Esophagus muscularis mucosa (tissue), 4 donors: ENCODE data around the gene CMTR1. TPM values are rescaled to one million over a fixed set of nuclear protein-coding genes. Genes with fewer than 3 reads are reported as not detected.

Experiments used
- DNase-seq: peaks from one replicate; pipeline ENCODE4 v3.0.0-alpha.2; 2017; ENCODE audit errors: extremely low spot score
- H3K27ac ChIP-seq, 4 donors: fragments of 200-600 bp; sonication (generic); replicated peaks in 1 of 4; 1 replicate in 3 of 4; 2 replicates in 1 of 4; pipeline ENCODE4 v1.5.1; 2016 to 2019; ENCODE audit warnings: mild to moderate bottlenecking in 1 of 4
- H3K27me3 ChIP-seq, 4 donors: fragments of 200-600 bp; sonication (generic); one replicate each; pipeline versions ENCODE4 v1.5.1 to v1.6.0; 2016 to 2019
- H3K36me3 ChIP-seq, 4 donors: fragments of 200-600 bp; sonication (generic); one replicate each; pipeline ENCODE4 v1.5.1; 2016 to 2019
- H3K4me1 ChIP-seq, 4 donors: fragments of 200-600 bp; sonication (generic); one replicate each; pipeline ENCODE4 v1.5.1; 2016 to 2019
- H3K4me3 ChIP-seq, 4 donors: fragments of 200-600 bp; sonication (generic); 1 replicate in 2 of 4; 2 replicates in 2 of 4; pipeline ENCODE4 v1.5.1; 2016 to 2019; ENCODE audit warnings: mild to moderate bottlenecking in 4 of 4, moderate library complexity in 1 of 4
- H3K9me3 ChIP-seq, 4 donors: fragments of 200-600 bp; sonication (generic); 1 replicate in 3 of 4; 2 replicates in 1 of 4; pipeline ENCODE4 v1.5.1; 2016 to 2019
- EP300 ChIP-seq: sonication (generic); formaldehyde crosslinking; IDR thresholded peaks from one replicate; pipeline ENCODE4 v1.6.1; 2017; ENCODE audit warnings: antibody characterized with exemption
- POLR2A ChIP-seq: fragments of 450-650 bp; IDR thresholded peaks from one replicate; pipeline ENCODE4 v1.6.1; 2017; ENCODE audit warnings: antibody characterized with exemption, moderate library complexity, mild to moderate bottlenecking, low read depth
- POLR2AphosphoS5 ChIP-seq, 2 donors: sonication (generic); formaldehyde crosslinking; IDR thresholded peaks; one replicate each; pipeline ENCODE4 v1.6.1; 2017; ENCODE audit warnings: antibody characterized with exemption in 2 of 2
- WGBS: methylation state at CpG from one replicate; pipeline ENCODE4 v1.1.5; 2018; 5-methylcytosine and 5-hydroxymethylcytosine counted together
- intact Hi-C: fragments of 100-400 bp; cut with DNase I; formaldehyde crosslinking; loops from one replicate; pipeline ENCODE4 v1.15.1; 2023
- total RNA-seq, 4 donors: library from RNA; depleted of rRNA; stranded (reverse); fragments of >200 nt; gene quantifications; one replicate each; pipeline versions ENCODE4 v1.1.0 to v1.2.1, GENCODE V29; 2016
- TF ChIP-seq, protein P1 (sequence below), 3 experiments: fragments of 200-600 bp in 2 of 3; fragments of 450-650 bp in 1 of 3; sonication (generic) in 2 of 3; IDR thresholded peaks; one replicate each; pipeline ENCODE4 v1.5.1; 2017 to 2019; ENCODE audit warnings: antibody characterized with exemption in 3 of 3, mild to moderate bottlenecking in 2 of 3, moderate library complexity in 1 of 3

CMTR1 gene
- total RNA-seq, 4 donors from 2014 or later: 32.3 to 44.5 (median 35.9) TPM

DNA sequence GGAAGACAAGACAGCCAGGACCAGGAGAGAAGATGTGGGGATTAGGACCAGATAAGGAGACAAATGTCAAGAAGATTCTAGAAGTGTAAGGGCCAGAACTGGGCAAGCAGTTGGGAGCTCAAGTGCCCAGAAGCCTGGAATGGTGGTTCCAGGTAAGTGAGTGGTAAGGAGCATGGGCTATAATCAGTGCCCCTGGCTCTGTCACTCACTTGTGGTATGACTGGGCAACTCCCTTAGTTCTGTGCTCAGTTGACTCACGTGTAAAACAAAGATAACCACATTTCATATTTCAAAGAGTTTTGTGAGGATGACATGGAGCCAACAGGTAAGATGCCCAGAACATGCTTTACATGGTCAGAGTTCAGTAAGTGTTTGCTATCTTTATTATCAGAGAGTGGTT, 55.5 kb downstream of the CMTR1 start:
- no peak for TF ChIP-seq POLR2A
- no peak for TF ChIP-seq EP300
- TF ChIP-seq, protein P1, sequence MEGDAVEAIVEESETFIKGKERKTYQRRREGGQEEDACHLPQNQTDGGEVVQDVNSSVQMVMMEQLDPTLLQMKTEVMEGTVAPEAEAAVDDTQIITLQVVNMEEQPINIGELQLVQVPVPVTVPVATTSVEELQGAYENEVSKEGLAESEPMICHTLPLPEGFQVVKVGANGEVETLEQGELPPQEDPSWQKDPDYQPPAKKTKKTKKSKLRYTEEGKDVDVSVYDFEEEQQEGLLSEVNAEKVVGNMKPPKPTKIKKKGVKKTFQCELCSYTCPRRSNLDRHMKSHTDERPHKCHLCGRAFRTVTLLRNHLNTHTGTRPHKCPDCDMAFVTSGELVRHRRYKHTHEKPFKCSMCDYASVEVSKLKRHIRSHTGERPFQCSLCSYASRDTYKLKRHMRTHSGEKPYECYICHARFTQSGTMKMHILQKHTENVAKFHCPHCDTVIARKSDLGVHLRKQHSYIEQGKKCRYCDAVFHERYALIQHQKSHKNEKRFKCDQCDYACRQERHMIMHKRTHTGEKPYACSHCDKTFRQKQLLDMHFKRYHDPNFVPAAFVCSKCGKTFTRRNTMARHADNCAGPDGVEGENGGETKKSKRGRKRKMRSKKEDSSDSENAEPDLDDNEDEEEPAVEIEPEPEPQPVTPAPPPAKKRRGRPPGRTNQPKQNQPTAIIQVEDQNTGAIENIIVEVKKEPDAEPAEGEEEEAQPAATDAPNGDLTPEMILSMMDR (IDR thresholded peaks at IDR 0.05): no peak
- TF ChIP-seq POLR2AphosphoS5 (IDR thresholded peaks at IDR 0.05): no peak
- 56% methylated on average over 1 of the region's 1 CpG for WGBS
- Histone ChIP-seq H3K9me3 (no peaks in the 10 kb centered on the region), H3K27me3 (no peaks in the 10 kb centered on the region), H3K27ac (no peak overlapping the region), H3K4me1 (peaks cover 17 to 44% (median 30%) of the 10 kb centered on the region in 4 donors), H3K4me3 (no peak overlapping the region), H3K36me3 (peaks cover 0 to 35% (median 7%) of the 10 kb centered on the region in 4 donors)
- DNase-seq: no peak
- intact Hi-C loops: no loop called here

DNA sequence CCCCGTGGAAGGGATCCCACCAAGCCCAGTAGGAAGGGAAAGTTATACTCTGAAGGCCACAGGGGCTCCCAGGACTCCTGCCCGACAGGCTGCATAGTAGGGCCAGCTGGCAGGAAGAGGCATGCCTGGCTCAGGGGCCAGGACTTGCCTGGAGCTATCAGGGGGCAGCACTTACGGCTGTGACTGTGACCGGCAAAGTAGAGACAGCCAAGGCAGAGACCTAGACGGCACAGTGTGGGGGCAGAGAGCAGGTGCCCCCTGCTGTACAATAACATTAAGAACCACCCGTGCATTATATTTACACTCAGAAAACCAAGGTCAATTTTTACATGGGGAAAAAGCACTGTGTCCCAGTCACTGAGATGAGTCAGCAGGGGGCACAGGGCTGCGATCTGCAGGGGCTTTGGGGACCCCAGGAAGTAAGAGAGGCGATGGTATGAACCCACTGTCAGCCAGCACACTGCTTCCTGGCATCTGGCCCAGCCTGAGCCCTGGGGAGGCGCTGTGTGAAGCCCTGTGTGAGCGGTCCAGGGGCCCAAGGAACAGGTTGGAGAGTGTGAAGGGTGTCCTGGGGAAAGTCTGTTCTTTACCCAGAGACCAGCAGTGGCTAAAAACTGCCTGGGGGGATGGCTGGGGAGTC, 56.8 kb downstream of the CMTR1 start:
- TF ChIP-seq EP300 (no peak), POLR2A (no peak), POLR2AphosphoS5 (IDR thresholded peaks at IDR 0.05) (no peak)
- TF ChIP-seq, protein P1 (IDR thresholded peaks at IDR 0.05): no peak
- intact Hi-C loops: loop anchor here (5.0 kb wide), 1 partner anchor 77 kb away; no protein-coding TSS in a partner anchor
- Histone ChIP-seq H3K27ac (no peak overlapping the region), H3K9me3 (no peaks in the 10 kb centered on the region), H3K27me3 (no peaks in the 10 kb centered on the region), H3K4me3 (no peak overlapping the region), H3K36me3 (peaks cover 0 to 24% (median under 1%) of the 10 kb centered on the region in 4 donors), H3K4me1 (peaks cover 18 to 35% (median 28%) of the 10 kb centered on the region in 4 donors)
- WGBS: 54% methylated on average over 10 of the region's 10 CpGs
- DNase-seq: no peak

DNA sequence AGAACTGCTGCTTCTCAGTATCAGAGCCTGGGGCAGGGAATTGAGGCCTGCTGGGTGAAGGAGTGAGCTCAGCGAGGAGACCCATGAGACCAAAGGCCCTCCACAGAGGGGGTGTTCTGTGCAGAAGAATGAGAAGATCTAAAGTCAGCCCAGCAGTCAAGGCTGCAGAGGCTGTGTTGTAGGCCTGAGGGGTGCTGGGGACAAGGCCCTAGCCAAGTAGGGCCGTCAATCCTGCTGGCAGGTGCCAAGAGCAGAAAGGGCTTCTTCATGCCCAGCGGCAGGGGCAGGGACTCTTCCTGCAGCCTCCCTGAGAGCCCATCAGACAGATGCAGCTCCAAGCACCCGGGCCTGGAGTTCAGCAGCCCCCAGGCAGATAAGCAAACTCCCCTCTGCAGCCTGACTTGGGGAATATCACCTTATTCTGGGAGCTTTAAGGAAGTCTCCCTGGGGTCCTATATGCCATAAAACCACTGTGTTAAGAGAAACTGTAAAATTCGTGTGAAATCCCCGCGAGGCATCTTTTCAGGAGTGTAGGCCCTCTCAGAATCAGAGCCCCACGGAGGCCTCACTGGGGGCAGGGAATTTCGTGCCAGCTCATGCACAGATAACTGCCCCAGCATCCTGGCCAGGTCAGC, 57.6 kb downstream of the CMTR1 start:
- Histone ChIP-seq H3K9me3 (no peaks in the 10 kb centered on the region), H3K27ac (no peak overlapping the region), H3K4me1 (peaks cover 18 to 35% (median 28%) of the 10 kb centered on the region in 4 donors), H3K4me3 (no peak overlapping the region), H3K36me3 (peaks cover 0 to 15% (median 0%) of the 10 kb centered on the region in 4 donors), H3K27me3 (no peaks in the 10 kb centered on the region)
- no peak for DNase-seq
- 81% methylated on average over 5 of the region's 9 CpGs for WGBS
- intact Hi-C loops: loop anchor here (5.0 kb wide), 1 partner anchor 77 kb away; no protein-coding TSS in a partner anchor
- TF ChIP-seq, protein P1 (IDR thresholded peaks at IDR 0.05): no peak
- TF ChIP-seq POLR2A (no peak), POLR2AphosphoS5 (IDR thresholded peaks at IDR 0.05) (no peak), EP300 (no peak)

DNA sequence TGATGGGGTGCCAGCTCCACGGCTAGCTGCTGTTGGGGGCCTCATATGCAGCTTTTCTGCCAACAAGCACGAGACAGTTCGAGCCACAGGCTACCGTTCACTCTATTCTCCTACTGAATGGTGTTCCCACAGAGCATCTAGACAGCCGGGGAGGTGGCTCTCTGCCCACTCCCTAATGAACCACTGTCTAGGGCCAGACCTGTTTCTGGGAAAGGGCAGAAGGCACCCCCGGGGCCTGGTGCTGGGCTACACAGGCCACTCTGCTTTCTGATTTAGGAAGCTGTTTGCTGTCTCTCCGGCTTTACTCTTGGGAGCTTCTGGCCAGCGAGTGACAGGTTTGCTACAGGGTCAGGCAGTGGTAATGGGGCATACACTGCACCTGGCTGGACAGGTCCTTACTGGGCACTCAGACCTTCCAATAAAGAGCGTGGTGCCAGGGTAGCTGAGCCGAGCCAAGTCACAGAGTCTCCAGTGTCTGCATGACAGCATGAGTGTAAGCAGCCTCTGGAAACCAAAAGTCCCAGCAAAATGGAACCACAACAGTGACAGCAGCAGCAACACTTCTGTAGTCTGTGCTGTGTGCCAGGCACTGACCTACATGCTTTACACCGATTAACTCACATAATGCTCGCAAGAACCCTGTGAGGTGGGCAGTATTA, 58.3 kb downstream of the CMTR1 start:
- no peaks in the 10 kb centered on the region for H3K27me3 ChIP-seq
- H3K9me3 ChIP-seq: no peaks in the 10 kb centered on the region
- H3K27ac ChIP-seq: no peak overlapping the region
- no peak for DNase-seq
- H3K4me3 ChIP-seq: no peak overlapping the region
- 77% methylated on average over 12 of the region's 12 CpGs for WGBS
- intact Hi-C loops: loop anchor here (5.0 kb wide), 1 partner anchor 76 kb away; no protein-coding TSS in a partner anchor
- TF ChIP-seq POLR2AphosphoS5 (IDR thresholded peaks at IDR 0.05) (no peak), POLR2A (no peak), EP300 (no peak)
- TF ChIP-seq, protein P1 (IDR thresholded peaks at IDR 0.05): no peak
- peaks cover 0 to 11% (median 0%) of the 10 kb centered on the region in 4 donors for H3K36me3 ChIP-seq
- H3K4me1 ChIP-seq: peaks cover 18 to 35% (median 28%) of the 10 kb centered on the region in 4 donors
